ENCODE results near the gene ARSA.
"Not testable (repeated sequence)": the region's sequence is repeated elsewhere in the genome, so short reads cannot be mapped to it uniquely, and the experiment has no call there.

ARSA gene

GRCh38 chr22:50620593-50621355, 7.2 kb downstream of the ARSA start:
- DNase-seq = peak; percentile 47

GRCh38 chr22:50614296-50614695, 13.7 kb downstream of the ARSA start:
- DNase-seq = not testable (repeated sequence)

- no peak for DNase-seq
Measured at GRCh38 chr22:50613291-50613981, 14.5 kb downstream of the ARSA start.

- no peak for DNase-seq
Measured at GRCh38 chr22:50612528-50613221, 15.3 kb downstream of the ARSA start.

GRCh38 chr22:50612168-50612527, 15.8 kb downstream of the ARSA start:
- no peak for DNase-seq

GRCh38 chr22:50611341-50612060, 16.5 kb downstream of the ARSA start:
- DNase-seq = no peak

GRCh38 chr22:50610581-50610980, 17.4 kb downstream of the ARSA start:
- DNase-seq = no peak

GRCh38 chr22:50610041-50610451, 17.9 kb downstream of the ARSA start:
- DNase-seq = no peak

- no peak for DNase-seq
Measured at GRCh38 chr22:50609599-50609998, 18.4 kb downstream of the ARSA start.

- DNase-seq = no peak
Measured at GRCh38 chr22:50608996-50609395, 19.0 kb downstream of the ARSA start.

- DNase-seq = not testable (repeated sequence)
Measured at GRCh38 chr22:50608058-50608840, 19.7 kb downstream of the ARSA start.

- DNase-seq = no peak
Measured at GRCh38 chr22:50607659-50608020, 20.3 kb downstream of the ARSA start.

GRCh38 chr22:50606946-50607658, 20.9 kb downstream of the ARSA start:
- no peak for DNase-seq

GRCh38 chr22:50606165-50606945, 21.6 kb downstream of the ARSA start:
- DNase-seq = no peak

GRCh38 chr22:50605613-50606074, 22.3 kb downstream of the ARSA start:
- DNase-seq = no peak

- no peak for DNase-seq
Measured at GRCh38 chr22:50605002-50605612, 22.8 kb downstream of the ARSA start.

- DNase-seq = no peak
Measured at GRCh38 chr22:50604256-50605001, 23.5 kb downstream of the ARSA start.

GRCh38 chr22:50603511-50604255, 24.3 kb downstream of the ARSA start:
- DNase-seq = no peak

GRCh38 chr22:50602338-50602700, 25.6 kb downstream of the ARSA start:
- no peak for DNase-seq
